ENCODE data around the gene EIF4G3.
"Not testable (repeated sequence)": the region's sequence is repeated elsewhere in the genome, so short reads cannot be mapped to it uniquely, and the experiment has no call there.

EIF4G3 gene

DNA sequence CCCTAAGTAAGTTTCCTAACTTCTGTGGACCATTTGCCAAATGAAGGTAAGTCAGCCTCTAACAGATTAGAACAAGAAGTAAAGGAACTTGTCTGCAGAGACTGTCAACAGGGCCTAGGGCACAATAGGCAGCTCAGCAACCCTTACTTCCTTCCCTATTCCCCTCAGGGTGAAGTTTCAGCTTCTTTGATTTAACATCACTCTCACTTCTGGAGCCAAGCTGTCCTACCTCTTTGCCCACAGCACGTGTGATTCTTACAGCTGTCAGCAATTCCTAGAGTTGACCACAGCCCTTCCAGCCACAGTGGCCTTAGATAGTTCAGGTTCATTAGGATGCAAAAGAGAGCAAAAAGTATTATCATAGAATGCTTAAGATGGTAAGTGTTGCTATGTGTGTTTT, 7.6 kb upstream of the EIF4G3 start:
- no peak for FAIRE-seq

GRCh38 chr1:21182181-21182731, 5.6 kb upstream of the EIF4G3 start:
- no peak for FAIRE-seq

DNA sequence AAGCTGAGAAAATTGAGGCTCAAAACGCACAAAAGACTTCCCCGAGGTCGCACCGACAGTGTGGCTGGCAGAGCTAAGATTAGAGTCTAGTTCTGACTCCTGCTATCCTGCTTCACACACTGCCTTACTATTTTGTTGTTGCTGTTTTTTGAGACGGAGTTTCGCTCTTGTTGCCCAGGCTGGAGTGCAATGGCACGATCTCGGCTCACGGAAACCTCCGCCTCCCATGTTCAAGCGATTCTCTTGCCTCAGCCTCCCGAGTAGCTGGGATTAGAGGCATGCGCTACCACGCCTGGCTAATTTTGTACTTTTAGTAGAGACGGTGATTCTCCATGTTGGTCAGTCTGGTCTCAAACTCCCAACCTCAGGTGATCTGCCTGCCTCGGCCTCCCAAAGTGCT, 1.6 kb upstream of the EIF4G3 start:
- FAIRE-seq = not testable (repeated sequence)

DNA sequence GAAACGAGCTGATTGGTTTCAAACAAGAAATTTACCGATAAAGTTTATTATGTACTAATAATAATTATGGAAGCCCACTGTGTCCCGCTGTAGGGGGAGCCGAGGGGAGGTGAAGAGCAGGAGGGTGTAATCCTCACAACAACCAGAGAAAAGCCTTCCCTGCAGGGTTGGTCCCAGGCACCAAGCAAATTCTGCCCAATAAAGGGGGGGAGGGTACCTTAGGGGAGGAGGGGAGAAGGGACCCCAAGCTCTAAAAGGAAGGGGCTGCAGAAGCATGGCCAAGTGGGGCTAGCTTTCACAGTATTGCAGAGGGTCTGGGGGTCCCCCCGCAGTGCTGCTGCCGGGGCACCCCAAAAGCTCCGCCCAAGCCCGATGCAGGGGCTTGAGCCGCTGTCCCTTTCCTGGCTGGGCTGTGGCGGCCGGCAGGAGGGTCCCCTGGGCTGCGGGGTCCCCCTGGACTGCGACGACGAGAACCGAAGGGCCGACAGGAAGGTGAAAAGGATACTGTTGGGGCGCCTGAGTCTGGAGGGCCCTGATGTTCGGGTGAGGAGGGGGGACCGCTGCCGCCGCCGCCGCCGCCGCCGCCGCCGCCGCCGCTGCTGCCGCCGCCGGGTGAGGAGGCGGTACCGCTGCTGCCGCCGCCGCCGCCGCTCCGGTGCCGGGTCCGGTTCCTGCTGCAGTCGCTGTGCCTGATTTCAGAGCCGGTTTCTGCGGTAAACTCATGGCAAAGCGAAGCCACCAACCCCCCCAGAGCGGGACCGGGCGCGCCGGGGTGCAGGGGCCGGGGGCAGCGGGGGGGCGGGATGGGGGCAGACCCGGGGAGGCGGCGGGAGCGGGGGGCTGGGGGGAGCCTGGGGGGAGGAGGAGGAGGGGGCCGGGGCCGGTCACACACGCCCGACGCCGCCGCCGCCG, 771 bp downstream of the EIF4G3 start:
- FAIRE-seq = no peak

GRCh38 chr1:21175324-21175669, 1.4 kb downstream of the EIF4G3 start:
- no peak for FAIRE-seq

GRCh38 chr1:21174654-21175323, 1.9 kb downstream of the EIF4G3 start:
- FAIRE-seq = no peak

DNA sequence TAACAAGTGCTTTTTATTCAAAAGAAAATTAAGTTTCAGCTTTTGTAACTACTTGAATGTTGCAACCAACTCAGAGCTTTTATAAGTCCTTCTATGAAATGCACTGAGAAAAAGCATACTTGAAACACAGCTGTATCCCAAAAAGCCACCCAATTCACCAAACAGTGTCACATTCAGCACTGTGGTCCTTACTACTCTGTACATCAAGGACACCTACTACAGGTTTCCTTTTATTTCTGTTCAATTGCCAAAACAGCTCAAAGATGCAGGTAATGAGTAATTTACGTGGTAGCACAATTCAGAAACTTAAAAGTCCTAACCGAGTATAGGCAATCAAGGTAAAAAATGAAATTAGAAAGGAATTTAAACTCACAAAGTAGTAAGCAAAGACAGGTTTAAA, 2.5 kb downstream of the EIF4G3 start:
- FAIRE-seq = no peak

- not testable (repeated sequence) for FAIRE-seq
Measured at GRCh38 chr1:21173096-21173495, 3.6 kb downstream of the EIF4G3 start.

DNA sequence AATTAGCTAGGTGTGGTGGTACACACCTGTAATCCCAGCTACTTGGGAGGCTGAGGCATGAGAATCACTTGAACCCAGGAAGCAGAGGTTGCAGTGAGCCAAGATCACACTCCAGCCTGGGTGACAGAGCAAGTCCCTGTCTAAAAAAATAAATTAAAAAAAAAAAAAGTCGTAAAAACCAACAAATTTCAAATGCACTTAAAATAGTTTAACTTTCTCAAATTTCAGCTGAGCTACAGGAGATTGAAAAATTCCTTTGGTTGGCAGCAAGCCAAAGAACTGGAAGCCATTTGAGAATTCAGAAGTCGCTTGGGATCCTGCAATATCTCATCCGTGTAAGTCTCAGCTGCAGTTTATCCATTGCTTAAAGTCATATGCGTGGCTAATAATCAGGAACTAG, 5.9 kb downstream of the EIF4G3 start:
- FAIRE-seq = not testable (repeated sequence)

- no peak for FAIRE-seq
Measured at GRCh38 chr1:21168444-21168843, 8.3 kb downstream of the EIF4G3 start.

- no peak for FAIRE-seq
Measured at GRCh38 chr1:21165646-21166045, 11.1 kb downstream of the EIF4G3 start.

- FAIRE-seq = no peak
Measured at GRCh38 chr1:21165076-21165475, 11.6 kb downstream of the EIF4G3 start.

GRCh38 chr1:21164266-21164665, 12.4 kb downstream of the EIF4G3 start:
- no peak for FAIRE-seq

- no peak for FAIRE-seq
Measured at GRCh38 chr1:21162740-21163464, 13.8 kb downstream of the EIF4G3 start.

- no peak for FAIRE-seq
Measured at GRCh38 chr1:21161842-21162241, 14.9 kb downstream of the EIF4G3 start.

GRCh38 chr1:21160263-21160796, 16.4 kb downstream of the EIF4G3 start:
- FAIRE-seq = no peak

- no peak for FAIRE-seq
Measured at GRCh38 chr1:21157868-21158267, 18.8 kb downstream of the EIF4G3 start.

GRCh38 chr1:21157054-21157453, 19.6 kb downstream of the EIF4G3 start:
- FAIRE-seq = no peak

DNA sequence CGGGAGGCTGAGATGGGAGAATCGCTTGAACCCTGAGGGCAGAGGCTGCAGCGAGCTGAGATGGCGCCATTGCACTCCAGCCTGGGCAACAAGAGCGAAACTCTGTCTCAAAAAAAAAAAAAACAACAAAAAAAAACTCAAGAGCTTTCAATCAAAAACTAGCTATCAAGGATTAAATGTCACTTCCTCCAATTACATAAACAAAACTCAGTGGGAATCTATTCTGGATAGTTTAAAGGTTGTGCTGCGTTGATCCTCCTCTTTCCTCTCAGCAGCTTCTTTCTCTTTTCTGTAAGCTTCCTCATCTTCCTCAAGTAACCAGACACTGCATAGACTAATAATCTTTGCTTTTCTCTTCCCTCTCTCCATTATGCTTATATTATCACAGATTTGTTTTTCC, 20.7 kb downstream of the EIF4G3 start:
- FAIRE-seq = no peak

GRCh38 chr1:21154717-21155116, 22.0 kb downstream of the EIF4G3 start:
- no peak for FAIRE-seq

GRCh38 chr1:21153388-21153787, 23.3 kb downstream of the EIF4G3 start:
- FAIRE-seq = no peak

DNA sequence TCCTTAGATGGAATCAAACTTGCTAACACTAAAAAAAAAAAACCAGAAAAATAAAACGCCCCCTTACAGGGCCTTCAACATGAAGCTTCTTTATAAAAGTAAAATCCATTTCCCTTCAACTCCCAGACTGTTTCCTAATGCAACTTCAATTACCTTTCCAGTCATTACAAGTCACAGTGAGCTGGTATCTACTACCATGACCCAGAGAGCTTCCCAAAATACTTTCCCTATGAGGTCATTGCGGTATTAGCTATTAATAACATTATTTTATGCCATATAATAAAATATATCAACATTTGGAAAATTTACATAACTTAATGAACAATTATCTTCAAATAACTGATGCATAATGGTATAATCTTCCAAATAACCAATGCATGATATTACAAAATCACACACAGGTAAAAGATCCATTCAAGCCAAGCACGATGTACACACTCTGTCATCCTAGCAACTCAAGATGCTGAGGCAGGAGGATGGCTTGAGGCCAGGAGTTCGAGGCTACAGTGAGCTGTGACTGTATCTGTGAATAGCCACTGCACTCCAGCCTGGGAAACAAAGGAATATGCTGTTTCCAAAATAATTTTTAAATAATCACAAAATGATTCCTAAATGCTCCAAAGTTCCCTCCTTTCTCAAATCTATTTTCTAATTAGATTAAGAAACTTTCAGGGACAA, 24.1 kb downstream of the EIF4G3 start:
- FAIRE-seq = no peak

All from TTC549 (cell line).